ENCODE data around the gene ZNF24.
A peak's percentile ranks its signal among the peaks of the same experiment; 100 is the strongest.

ZNF24 gene

GRCh38 chr18:35355140-35355618, 11.0 kb upstream of the ZNF24 start:
- DNase-seq (ENCODE audit: low read depth): peak; percentile 22

- no peak for DNase-seq (ENCODE audit: low read depth)
Measured at GRCh38 chr18:35352778-35353177, 8.6 kb upstream of the ZNF24 start.

GRCh38 chr18:35352283-35352682, 8.1 kb upstream of the ZNF24 start:
- DNase-seq (ENCODE audit: low read depth): no peak

- no peak for DNase-seq (ENCODE audit: low read depth)
Measured at GRCh38 chr18:35348001-35348400, 3.8 kb upstream of the ZNF24 start.

- DNase-seq (ENCODE audit: low read depth): no peak
Measured at GRCh38 chr18:35345950-35346349, 1.7 kb upstream of the ZNF24 start.

- no peak for DNase-seq (ENCODE audit: low read depth)
Measured at GRCh38 chr18:35345460-35345921, 1.3 kb upstream of the ZNF24 start.

GRCh38 chr18:35344736-35345459, 678 bp upstream of the ZNF24 start:
- no peak for DNase-seq (ENCODE audit: low read depth)

- no peak for DNase-seq (ENCODE audit: low read depth)
Measured at GRCh38 chr18:35343488-35343935, 708 bp downstream of the ZNF24 start.

- DNase-seq (ENCODE audit: low read depth): no peak
Measured at GRCh38 chr18:35337286-35337685, 6.9 kb downstream of the ZNF24 start.

- DNase-seq (ENCODE audit: low read depth): no peak
Measured at GRCh38 chr18:35335866-35336265, 8.4 kb downstream of the ZNF24 start.

GRCh38 chr18:35334821-35335220, 9.4 kb downstream of the ZNF24 start:
- DNase-seq (ENCODE audit: low read depth): no peak

- no peak for DNase-seq (ENCODE audit: low read depth)
Measured at GRCh38 chr18:35334212-35334611, 10.0 kb downstream of the ZNF24 start.

- DNase-seq (ENCODE audit: low read depth): no peak
Measured at GRCh38 chr18:35331367-35332087, 12.7 kb downstream of the ZNF24 start.

GRCh38 chr18:35328868-35329267, 15.4 kb downstream of the ZNF24 start:
- no peak for DNase-seq (ENCODE audit: low read depth)

GRCh38 chr18:35326695-35327387, 17.4 kb downstream of the ZNF24 start:
- no peak for DNase-seq (ENCODE audit: low read depth)

GRCh38 chr18:35324926-35325655, 19.1 kb downstream of the ZNF24 start:
- DNase-seq (ENCODE audit: low read depth): no peak

GRCh38 chr18:35322486-35323458, 21.4 kb downstream of the ZNF24 start:
- no peak for DNase-seq (ENCODE audit: low read depth)

- no peak for DNase-seq (ENCODE audit: low read depth)
Measured at GRCh38 chr18:35311496-35311895, 32.7 kb downstream of the ZNF24 start.

GRCh38 chr18:35306588-35307250, 37.5 kb downstream of the ZNF24 start:
- DNase-seq (ENCODE audit: low read depth): no peak

- DNase-seq (ENCODE audit: low read depth): no peak
Measured at GRCh38 chr18:35303610-35304009, 40.6 kb downstream of the ZNF24 start.

Data from activated T-helper 1 cell treated with Interleukin-2 at 50 U/mL for 16 hours (primary cell).